ENCODE measurements around the gene KRT81. TPM values are rescaled to one million over a fixed set of nuclear protein-coding genes. Genes with fewer than 3 reads are reported as not detected.

KRT81 gene
- total RNA-seq, 1 experiment from 2014 or later, result 0.70 TPM

DNA sequence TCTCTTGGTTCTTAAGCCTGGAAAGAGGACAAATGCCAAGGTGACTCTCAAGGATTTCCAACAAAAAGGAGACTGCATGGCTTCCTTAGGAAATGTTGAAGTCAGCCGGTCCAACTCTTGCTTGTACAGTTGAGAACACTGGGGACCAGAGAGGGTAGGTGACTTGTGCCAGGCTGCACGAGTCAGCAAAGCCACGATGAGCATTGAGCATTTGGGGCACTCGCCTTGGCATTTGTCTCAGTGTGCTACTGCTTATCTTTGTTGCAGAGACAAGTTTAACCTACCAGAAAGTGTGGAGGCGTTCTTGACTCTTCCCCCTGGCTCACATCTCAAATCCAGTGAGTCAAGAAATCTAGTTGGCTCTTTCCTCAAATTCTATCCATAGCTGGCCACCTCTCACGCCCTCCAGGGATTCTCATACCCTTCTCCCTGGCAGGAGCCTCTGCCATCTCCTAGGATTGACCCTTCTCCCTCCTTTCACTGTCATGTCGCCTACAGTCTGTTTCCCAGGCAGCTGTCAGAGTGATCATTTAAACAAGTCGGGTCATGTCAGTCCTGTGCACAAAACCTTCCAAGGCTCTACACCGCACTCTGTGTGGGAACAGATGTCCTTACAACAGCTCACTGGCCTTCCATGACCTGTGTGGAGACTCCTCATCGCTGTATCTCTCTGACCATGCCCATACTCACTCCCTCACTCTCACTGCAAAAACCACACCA, 47.1 kb upstream of the KRT81 start (continued):
- TF ChIP-seq, protein P1, sequence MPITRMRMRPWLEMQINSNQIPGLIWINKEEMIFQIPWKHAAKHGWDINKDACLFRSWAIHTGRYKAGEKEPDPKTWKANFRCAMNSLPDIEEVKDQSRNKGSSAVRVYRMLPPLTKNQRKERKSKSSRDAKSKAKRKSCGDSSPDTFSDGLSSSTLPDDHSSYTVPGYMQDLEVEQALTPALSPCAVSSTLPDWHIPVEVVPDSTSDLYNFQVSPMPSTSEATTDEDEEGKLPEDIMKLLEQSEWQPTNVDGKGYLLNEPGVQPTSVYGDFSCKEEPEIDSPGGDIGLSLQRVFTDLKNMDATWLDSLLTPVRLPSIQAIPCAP (CRISPR knock-in tag; IDR thresholded peaks at IDR 0.05), result no peak
- TF ChIP-seq NR1H2 (CRISPR knock-in tag; IDR thresholded peaks at IDR 0.05), result no peak
- TF ChIP-seq, protein P2, sequence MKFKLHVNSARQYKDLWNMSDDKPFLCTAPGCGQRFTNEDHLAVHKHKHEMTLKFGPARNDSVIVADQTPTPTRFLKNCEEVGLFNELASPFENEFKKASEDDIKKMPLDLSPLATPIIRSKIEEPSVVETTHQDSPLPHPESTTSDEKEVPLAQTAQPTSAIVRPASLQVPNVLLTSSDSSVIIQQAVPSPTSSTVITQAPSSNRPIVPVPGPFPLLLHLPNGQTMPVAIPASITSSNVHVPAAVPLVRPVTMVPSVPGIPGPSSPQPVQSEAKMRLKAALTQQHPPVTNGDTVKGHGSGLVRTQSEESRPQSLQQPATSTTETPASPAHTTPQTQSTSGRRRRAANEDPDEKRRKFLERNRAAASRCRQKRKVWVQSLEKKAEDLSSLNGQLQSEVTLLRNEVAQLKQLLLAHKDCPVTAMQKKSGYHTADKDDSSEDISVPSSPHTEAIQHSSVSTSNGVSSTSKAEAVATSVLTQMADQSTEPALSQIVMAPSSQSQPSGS (CRISPR knock-in tag; IDR thresholded peaks at IDR 0.05; ENCODE audit: borderline replicate concordance, low read depth), result no peak

DNA sequence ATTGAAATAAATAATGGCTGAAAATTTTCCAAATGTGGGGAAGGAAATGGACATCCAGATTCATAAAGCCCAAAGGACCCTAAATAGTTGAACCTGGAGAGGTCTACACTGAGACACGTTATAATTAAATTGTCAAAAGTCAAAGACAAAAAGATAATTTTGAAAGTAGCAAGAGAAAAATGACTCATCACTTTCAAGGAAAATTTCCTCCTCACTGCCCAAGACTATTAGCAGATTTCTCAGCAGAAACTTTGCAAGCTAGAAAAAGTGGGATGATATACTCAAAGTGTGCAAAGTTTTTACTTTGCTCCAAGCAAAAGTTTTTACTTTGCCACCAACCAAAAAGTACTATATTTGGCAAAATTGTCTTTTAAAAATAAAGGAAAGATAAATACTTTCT, 45.7 kb upstream of the KRT81 start:
- no peak for ATAC-seq
- H3K4me3 Mint-ChIP-seq, result no peak overlapping the region
- TF ChIP-seq RORB (CRISPR knock-in tag; IDR thresholded peaks at IDR 0.05) (no peak), FOXP1 (CRISPR knock-in tag; IDR thresholded peaks at IDR 0.05; ENCODE audit: borderline replicate concordance) (no peak), GRHL2 (CRISPR knock-in tag; IDR thresholded peaks at IDR 0.05; ENCODE audit: insufficient replicate concordance, severe bottlenecking) (no peak)
- TF ChIP-seq, protein P3, sequence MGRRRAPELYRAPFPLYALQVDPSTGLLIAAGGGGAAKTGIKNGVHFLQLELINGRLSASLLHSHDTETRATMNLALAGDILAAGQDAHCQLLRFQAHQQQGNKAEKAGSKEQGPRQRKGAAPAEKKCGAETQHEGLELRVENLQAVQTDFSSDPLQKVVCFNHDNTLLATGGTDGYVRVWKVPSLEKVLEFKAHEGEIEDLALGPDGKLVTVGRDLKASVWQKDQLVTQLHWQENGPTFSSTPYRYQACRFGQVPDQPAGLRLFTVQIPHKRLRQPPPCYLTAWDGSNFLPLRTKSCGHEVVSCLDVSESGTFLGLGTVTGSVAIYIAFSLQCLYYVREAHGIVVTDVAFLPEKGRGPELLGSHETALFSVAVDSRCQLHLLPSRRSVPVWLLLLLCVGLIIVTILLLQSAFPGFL (CRISPR knock-in tag; IDR thresholded peaks at IDR 0.05; ENCODE audit: borderline replicate concordance), result no peak
- ChIA-PET CTCF (interaction anchor here (0.8 to 2.0 kb wide), 3 partner anchors 9 to 58 kb away, joined by 4 to 7 read pairs (median 6); no protein-coding TSS in a partner anchor), POLR2A (no interaction called here)
- H3K27me3 Mint-ChIP-seq (ENCODE audit: low read depth), result no peaks in the 10 kb centered on the region; the same call in 1 of the 2 replicates
- H3K9me3 Mint-ChIP-seq, result no peaks in the 10 kb centered on the region; the same call in 1 of the 2 replicates
- no peaks in the 10 kb centered on the region for H3K36me3 Mint-ChIP-seq
- no peak for DNase-seq (ENCODE audit: low spot score)
- no peak overlapping the region for H3K27ac Mint-ChIP-seq
- H3K4me1 Mint-ChIP-seq, result peaks cover 7% of the 10 kb centered on the region

DNA sequence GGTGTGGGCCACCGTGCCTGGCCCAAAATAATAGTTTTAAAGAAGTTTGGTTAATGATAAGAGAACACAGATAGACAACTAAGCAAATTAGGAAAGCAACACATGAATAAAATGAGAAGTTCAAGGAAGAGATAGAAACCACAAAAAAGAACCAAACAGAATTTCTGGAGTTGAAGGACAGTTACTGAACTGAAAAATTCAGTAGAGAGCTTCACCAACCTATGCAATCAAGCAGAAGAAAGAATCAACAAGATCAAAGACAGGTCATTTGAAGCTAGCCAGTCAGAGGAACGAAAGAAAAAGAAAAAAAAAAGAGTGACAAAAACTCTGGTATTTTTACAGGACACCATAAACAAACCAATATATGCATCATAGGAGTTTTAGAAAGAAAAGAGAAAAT, 45.3 kb upstream of the KRT81 start:
- Mint-ChIP-seq H3K4me1 (peaks cover 7% of the 10 kb centered on the region), H3K27ac (no peak overlapping the region), H3K4me3 (no peak overlapping the region), H3K36me3 (no peaks in the 10 kb centered on the region), H3K27me3 (ENCODE audit: low read depth) (no peaks in the 10 kb centered on the region; the same call in 1 of the 2 replicates), H3K9me3 (no peaks in the 10 kb centered on the region; the same call in 1 of the 2 replicates)
- ChIA-PET POLR2A (no interaction called here), CTCF (interaction anchor here (0.8 to 2.0 kb wide), 3 partner anchors 9 to 58 kb away, joined by 4 to 7 read pairs (median 6); no protein-coding TSS in a partner anchor)
- ATAC-seq (no peak), DNase-seq (ENCODE audit: low spot score) (no peak)
- no peak for TF ChIP-seq ATF1 (CRISPR knock-in tag; IDR thresholded peaks at IDR 0.05)
- TF ChIP-seq, protein P4, sequence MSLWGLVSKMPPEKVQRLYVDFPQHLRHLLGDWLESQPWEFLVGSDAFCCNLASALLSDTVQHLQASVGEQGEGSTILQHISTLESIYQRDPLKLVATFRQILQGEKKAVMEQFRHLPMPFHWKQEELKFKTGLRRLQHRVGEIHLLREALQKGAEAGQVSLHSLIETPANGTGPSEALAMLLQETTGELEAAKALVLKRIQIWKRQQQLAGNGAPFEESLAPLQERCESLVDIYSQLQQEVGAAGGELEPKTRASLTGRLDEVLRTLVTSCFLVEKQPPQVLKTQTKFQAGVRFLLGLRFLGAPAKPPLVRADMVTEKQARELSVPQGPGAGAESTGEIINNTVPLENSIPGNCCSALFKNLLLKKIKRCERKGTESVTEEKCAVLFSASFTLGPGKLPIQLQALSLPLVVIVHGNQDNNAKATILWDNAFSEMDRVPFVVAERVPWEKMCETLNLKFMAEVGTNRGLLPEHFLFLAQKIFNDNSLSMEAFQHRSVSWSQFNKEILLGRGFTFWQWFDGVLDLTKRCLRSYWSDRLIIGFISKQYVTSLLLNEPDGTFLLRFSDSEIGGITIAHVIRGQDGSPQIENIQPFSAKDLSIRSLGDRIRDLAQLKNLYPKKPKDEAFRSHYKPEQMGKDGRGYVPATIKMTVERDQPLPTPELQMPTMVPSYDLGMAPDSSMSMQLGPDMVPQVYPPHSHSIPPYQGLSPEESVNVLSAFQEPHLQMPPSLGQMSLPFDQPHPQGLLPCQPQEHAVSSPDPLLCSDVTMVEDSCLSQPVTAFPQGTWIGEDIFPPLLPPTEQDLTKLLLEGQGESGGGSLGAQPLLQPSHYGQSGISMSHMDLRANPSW (CRISPR knock-in tag; conservative IDR thresholded peaks at IDR 0.05; ENCODE audit: low read depth), result no peak
- TF ChIP-seq IRF2 (CRISPR knock-in tag; IDR thresholded peaks at IDR 0.05; ENCODE audit: borderline replicate concordance, low read depth), result no peak
- no peak for TF ChIP-seq NFE2L1 (CRISPR knock-in tag; IDR thresholded peaks at IDR 0.05)
- TF ChIP-seq ESRRA (CRISPR knock-in tag; IDR thresholded peaks at IDR 0.05; ENCODE audit: borderline replicate concordance), result no peak
- TF ChIP-seq, protein P5, sequence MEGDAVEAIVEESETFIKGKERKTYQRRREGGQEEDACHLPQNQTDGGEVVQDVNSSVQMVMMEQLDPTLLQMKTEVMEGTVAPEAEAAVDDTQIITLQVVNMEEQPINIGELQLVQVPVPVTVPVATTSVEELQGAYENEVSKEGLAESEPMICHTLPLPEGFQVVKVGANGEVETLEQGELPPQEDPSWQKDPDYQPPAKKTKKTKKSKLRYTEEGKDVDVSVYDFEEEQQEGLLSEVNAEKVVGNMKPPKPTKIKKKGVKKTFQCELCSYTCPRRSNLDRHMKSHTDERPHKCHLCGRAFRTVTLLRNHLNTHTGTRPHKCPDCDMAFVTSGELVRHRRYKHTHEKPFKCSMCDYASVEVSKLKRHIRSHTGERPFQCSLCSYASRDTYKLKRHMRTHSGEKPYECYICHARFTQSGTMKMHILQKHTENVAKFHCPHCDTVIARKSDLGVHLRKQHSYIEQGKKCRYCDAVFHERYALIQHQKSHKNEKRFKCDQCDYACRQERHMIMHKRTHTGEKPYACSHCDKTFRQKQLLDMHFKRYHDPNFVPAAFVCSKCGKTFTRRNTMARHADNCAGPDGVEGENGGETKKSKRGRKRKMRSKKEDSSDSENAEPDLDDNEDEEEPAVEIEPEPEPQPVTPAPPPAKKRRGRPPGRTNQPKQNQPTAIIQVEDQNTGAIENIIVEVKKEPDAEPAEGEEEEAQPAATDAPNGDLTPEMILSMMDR (IDR thresholded peaks at IDR 0.05), result no peak
- no peak for TF ChIP-seq ZNF396 (CRISPR knock-in tag; IDR thresholded peaks at IDR 0.05; ENCODE audit: borderline replicate concordance)
- TF ChIP-seq, protein P6, sequence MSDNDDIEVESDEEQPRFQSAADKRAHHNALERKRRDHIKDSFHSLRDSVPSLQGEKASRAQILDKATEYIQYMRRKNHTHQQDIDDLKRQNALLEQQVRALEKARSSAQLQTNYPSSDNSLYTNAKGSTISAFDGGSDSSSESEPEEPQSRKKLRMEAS (CRISPR knock-in tag; IDR thresholded peaks at IDR 0.05), result no peak
- no peak for TF ChIP-seq ZNF138 (CRISPR knock-in tag; conservative IDR thresholded peaks at IDR 0.05)
- TF ChIP-seq, protein P7, sequence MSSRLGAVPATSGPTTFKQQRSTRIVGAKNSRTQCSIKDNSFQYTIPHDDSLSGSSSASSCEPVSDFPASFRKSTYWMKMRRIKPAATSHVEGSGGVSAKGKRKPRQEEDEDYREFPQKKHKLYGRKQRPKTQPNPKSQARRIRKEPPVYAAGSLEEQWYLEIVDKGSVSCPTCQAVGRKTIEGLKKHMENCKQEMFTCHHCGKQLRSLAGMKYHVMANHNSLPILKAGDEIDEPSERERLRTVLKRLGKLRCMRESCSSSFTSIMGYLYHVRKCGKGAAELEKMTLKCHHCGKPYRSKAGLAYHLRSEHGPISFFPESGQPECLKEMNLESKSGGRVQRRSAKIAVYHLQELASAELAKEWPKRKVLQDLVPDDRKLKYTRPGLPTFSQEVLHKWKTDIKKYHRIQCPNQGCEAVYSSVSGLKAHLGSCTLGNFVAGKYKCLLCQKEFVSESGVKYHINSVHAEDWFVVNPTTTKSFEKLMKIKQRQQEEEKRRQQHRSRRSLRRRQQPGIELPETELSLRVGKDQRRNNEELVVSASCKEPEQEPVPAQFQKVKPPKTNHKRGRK (CRISPR knock-in tag; IDR thresholded peaks at IDR 0.05; ENCODE audit: borderline replicate concordance), result no peak

All from WTC11 (cell line).